IMR-90 (cell line): ENCODE results near the gene RBKS. TPM values are rescaled to one million over a fixed set of nuclear protein-coding genes. Genes with fewer than 3 reads are reported as not detected.
A peak's percentile ranks its signal among the peaks of the same experiment; 100 is the strongest.

ENCODE experiments used
- ATAC-seq: fragments of 200-7000 bp; cut with Tn5 transposase; 2 replicates; pipeline ENCODE4 v1.9.1; 2020; ENCODE audit warnings: low read depth, mild to moderate bottlenecking, moderate library complexity
- BruUV-seq: library from RNA; stranded (reverse); fragments of 400-500 nt; replicated peaks from 2 replicates; lab custom pipeline; 2021; lab: Mats Ljungman, UMichigan
- CTCF ChIA-PET: fragments of 300-600 bp; formaldehyde crosslinking; extraction: SDS; loops from one replicate; lab custom pipeline; 2021; ENCODE audit warnings: antibody characterized with exemption; lab: Yijun Ruan, JAX
- POLR2A ChIA-PET: fragments of 300-600 bp; sonication (Branson Sonifier 250); formaldehyde crosslinking; loops from one replicate; lab custom pipeline; 2022; ENCODE audit warnings: antibody characterized with exemption; ENCODE audit not compliant: unreplicated experiment; lab: Charles Lee
- DNase-seq: peaks from one replicate; pipeline ENCODE4 v3.0.0; 2013
- H2AFZ ChIP-seq: replicated peaks from 2 replicates; pipeline ENCODE3; 2013; ENCODE audit warnings: low read length, mild to moderate bottlenecking; ENCODE audit not compliant: poor library complexity
- H2AK5ac ChIP-seq: 2 replicates; pipeline ENCODE4 v1.6.1; 2013; ENCODE audit warnings: low read depth, low read length, inconsistent platforms
- H2AK9ac ChIP-seq: replicated peaks from 2 replicates; pipeline ENCODE3; 2013; ENCODE audit warnings: mild to moderate bottlenecking, low read depth, low read length, moderate library complexity; ENCODE audit not compliant: poor library complexity
- H2BK120ac ChIP-seq: 2 replicates; pipeline ENCODE4 v1.6.1; 2013; ENCODE audit warnings: low read depth, low read length, inconsistent platforms
- H2BK15ac ChIP-seq: 3 replicates; pipeline ENCODE4 v1.6.1; 2013; ENCODE audit warnings: low read depth, low read length, inconsistent platforms
- H2BK20ac ChIP-seq: 2 replicates; pipeline ENCODE4 v1.6.1; 2013; ENCODE audit warnings: low read depth, mild to moderate bottlenecking, inconsistent platforms, low read length, moderate library complexity
- H2BK5ac ChIP-seq: 2 replicates; pipeline ENCODE4 v1.6.1; 2013; ENCODE audit warnings: mild to moderate bottlenecking, low read depth, low read length, inconsistent platforms; ENCODE audit not compliant: poor library complexity, severe bottlenecking
- H3K14ac ChIP-seq: replicated peaks from 2 replicates; pipeline ENCODE4 v1.6.1; 2013; ENCODE audit warnings: low read depth, low read length, inconsistent platforms
- H3K18ac ChIP-seq: 2 replicates; pipeline ENCODE4 v1.6.1; 2013; ENCODE audit warnings: low read depth, low read length, control low read depth
- H3K23ac ChIP-seq: 2 replicates; pipeline ENCODE4 v1.6.1; 2013; ENCODE audit warnings: low read depth, low read length, inconsistent platforms
- H3K27ac ChIP-seq: 2 replicates; pipeline ENCODE4 v1.5.1; 2013; ENCODE audit warnings: mild to moderate bottlenecking, control low read depth, low read length; ENCODE audit not compliant: insufficient read depth
- H3K27me3 ChIP-seq: 2 replicates; pipeline ENCODE4 v1.6.1; 2013; ENCODE audit warnings: low read length; ENCODE audit not compliant: control insufficient read depth, insufficient read depth
- H3K36me3 ChIP-seq: 2 replicates; pipeline ENCODE4 v1.6.1; 2013; ENCODE audit warnings: low read length, mixed read lengths; ENCODE audit not compliant: control insufficient read depth, insufficient read depth
- H3K4ac ChIP-seq: 2 replicates; pipeline ENCODE4 v1.6.1; 2013; ENCODE audit warnings: low read depth, low read length, inconsistent platforms
- H3K4me1 ChIP-seq: 2 replicates; pipeline ENCODE4 v1.6.1; 2013; ENCODE audit warnings: low read length, mixed read lengths; ENCODE audit not compliant: control insufficient read depth, insufficient read depth
- H3K4me2 ChIP-seq: 2 replicates; pipeline ENCODE4 v1.6.1; 2013; ENCODE audit warnings: low read depth, mild to moderate bottlenecking, control low read depth, low read length, moderate library complexity
- H3K4me3 ChIP-seq: 2 replicates; pipeline ENCODE4 v1.5.1; 2013; ENCODE audit warnings: low read depth, mild to moderate bottlenecking, control low read depth, low read length, moderate library complexity; ENCODE audit not compliant: insufficient read depth
- H3K56ac ChIP-seq: 2 replicates; pipeline ENCODE4 v1.6.1; 2013; ENCODE audit warnings: low read length, inconsistent platforms; ENCODE audit not compliant: insufficient read depth; ENCODE audit errors: extremely low read depth
- H3K79me1 ChIP-seq, 2 experiments: 2 replicates each; pipeline ENCODE4 v1.6.1; 2013; ENCODE audit warnings: low read length in 2 of 2, inconsistent platforms in 1 of 2, low read depth in 1 of 2
- H3K9ac ChIP-seq: 2 replicates; pipeline ENCODE4 v1.6.1; 2013; ENCODE audit warnings: low read depth, low read length, control low read depth
- H3K9me1 ChIP-seq: 2 replicates; pipeline ENCODE4 v1.6.1; 2013; ENCODE audit warnings: low read length, inconsistent platforms; ENCODE audit not compliant: insufficient read depth
- H3K9me3 ChIP-seq: 2 replicates; pipeline ENCODE4 v1.6.1; 2013; ENCODE audit warnings: low read length; ENCODE audit not compliant: control insufficient read depth, insufficient read depth
- H4K20me1 ChIP-seq: 2 replicates; pipeline ENCODE4 v1.6.1; 2013; ENCODE audit warnings: low read length, inconsistent platforms; ENCODE audit not compliant: insufficient read depth
- H4K5ac ChIP-seq: 2 replicates; pipeline ENCODE4 v1.6.1; 2013; ENCODE audit warnings: mild to moderate bottlenecking, low read depth, low read length, control low read depth
- H4K8ac ChIP-seq, 2 experiments: 2 replicates each; pipeline ENCODE4 v1.6.1; 2013; ENCODE audit warnings: low read depth in 2 of 2, low read length in 2 of 2, control low read depth in 1 of 2, inconsistent platforms in 1 of 2
- H4K91ac ChIP-seq: 2 replicates; pipeline ENCODE4 v1.6.1; 2013; ENCODE audit warnings: low read depth, low read length, inconsistent platforms; ENCODE audit not compliant: insufficient read depth
- CHD1 ChIP-seq: IDR thresholded peaks from 2 replicates; pipeline ENCODE4 v1.6.1; 2012; ENCODE audit warnings: low read depth, low read length, improper control_type of control experiment
- CTCF ChIP-seq: conservative IDR thresholded peaks from 2 replicates; pipeline ENCODE4 v1.5.1; 2012; ENCODE audit warnings: mild to moderate bottlenecking, low read depth, low read length, improper control_type of control experiment
- RAD21 ChIP-seq: IDR thresholded peaks from 2 replicates; pipeline ENCODE4 v1.6.1; 2012; ENCODE audit warnings: low read length, improper control_type of control experiment
- SMC3 ChIP-seq: fragments of 150-350 bp; IDR thresholded peaks from 2 replicates; pipeline ENCODE4 v1.6.1; 2016; ENCODE audit warnings: low read depth, mild to moderate bottlenecking, antibody characterized with exemption, low read length, moderate library complexity
- WGBS, 2 experiments: methylation state at CpG; one replicate each; pipeline versions ENCODE4 v1.1.5 to v1.1.7; 2013; ENCODE audit warnings: missing lambda C conversion rate in 2 of 2; ENCODE audit not compliant: insufficient read length in 1 of 2; ENCODE audit errors: extremely low coverage in 2 of 2; 5-methylcytosine and 5-hydroxymethylcytosine counted together
- dilution Hi-C: fragments of 300-500 bp; cut with HindIII; formaldehyde crosslinking; loops from one replicate; pipeline ENCODE4 v1.14.3; 2018; ENCODE audit warnings: low sequenced_read_pairs; ENCODE audit not compliant: unreplicated experiment
- in situ Hi-C: fragments of 300-500 bp; cut with MboI; formaldehyde crosslinking; loops from 3 replicates; pipeline ENCODE4 v1.14.3; 2019; ENCODE audit warnings: low sequenced_read_pairs, inconsistent platforms, mixed read lengths
- intact Hi-C: fragments of 100-400 bp; cut with micrococcal nuclease; formaldehyde crosslinking; loops from 2 replicates; pipeline ENCODE4 v1.10.0; 2022
- polyA plus RNA-seq, 3 experiments: library from polyadenylated mRNA; depleted of rRNA; stranded (reverse); fragments of >200 nt; gene quantifications; 2 replicates each; pipeline ENCODE4 v1.2.3, GENCODE V29; 2012; ENCODE audit warnings: low replicate concordance in 1 of 3
- total RNA-seq: library from RNA; depleted of rRNA; stranded (reverse); fragments of >200 nt; gene quantifications from 2 replicates; pipeline ENCODE4 v1.2.3, GENCODE V29; 2012

Gene RBKS
- total and polyA plus RNA-seq, 2 of the 4 experiments (the other 2 are of a cell fraction), result 1.1 to 1.4 TPM

DNA sequence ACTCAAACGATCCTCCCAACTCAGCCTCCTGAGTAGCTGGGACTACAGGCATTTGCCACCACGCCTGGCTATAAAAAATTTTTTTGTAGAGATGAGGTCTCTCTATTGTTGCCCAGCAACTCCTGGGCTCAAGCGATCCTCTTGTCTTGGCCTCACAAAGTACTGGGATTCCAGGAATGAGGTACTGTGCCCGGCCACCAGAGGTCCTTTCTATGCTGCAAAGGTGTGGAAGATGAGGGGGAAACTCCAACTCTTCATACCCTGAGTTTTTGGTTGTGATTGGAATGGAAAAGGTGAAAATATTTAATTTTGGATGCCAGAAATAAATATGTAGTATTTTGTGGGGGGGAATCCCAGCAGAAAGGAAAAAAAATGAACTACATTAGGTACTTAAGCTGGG is 82.7 kb downstream of the RBKS start:
- H3K4ac ChIP-seq, result no peak overlapping the region
- no peak overlapping the region for H4K5ac ChIP-seq
- no peaks in the 10 kb centered on the region for H3K9me3 ChIP-seq
- no peaks in the 10 kb centered on the region for H3K36me3 ChIP-seq
- intact Hi-C loops, result no loop called here
- H2BK15ac ChIP-seq, result no peak overlapping the region
- H4K20me1 ChIP-seq, result no peaks in the 10 kb centered on the region
- no peak overlapping the region for H3K4me3 ChIP-seq
- H2BK20ac ChIP-seq, result no peak overlapping the region
- no TSS peak for BruUV-seq
- TF ChIP-seq CTCF (peak; percentile 47), RAD21 (peak; percentile 57), SMC3 (peak; percentile 49), CHD1 (no peak)
- in situ Hi-C loops, result no loop called here
- H2BK120ac ChIP-seq, result no peak overlapping the region
- H3K79me1 ChIP-seq, result peaks cover 0 to 18% of the 10 kb centered on the region in 2 experiments; a peak in 2 of 4 replicates
- H3K18ac ChIP-seq, result no peak overlapping the region
- no peak overlapping the region for H2AK9ac ChIP-seq
- no peak overlapping the region for H2BK5ac ChIP-seq
- H3K4me1 ChIP-seq, result peaks cover 13% of the 10 kb centered on the region
- no peak overlapping the region for H3K9ac ChIP-seq
- peaks cover 17% of the 10 kb centered on the region; the same call in 1 of the 2 replicates for H3K9me1 ChIP-seq
- H4K8ac ChIP-seq, result no peak overlapping the region
- H3K4me2 ChIP-seq, result no peak overlapping the region
- ChIA-PET POLR2A (no interaction called here), CTCF (interaction anchor here (1.0 kb wide), 1 partner anchor 68 kb away, joined by 3 read pairs; no protein-coding TSS in a partner anchor)
- no CpG with 5 or more reads among the region's 4 CpGs for WGBS, 2 experiments
- no peak overlapping the region for H2AK5ac ChIP-seq
- H3K14ac ChIP-seq, result no peak overlapping the region
- no peaks in the 10 kb centered on the region for H3K27me3 ChIP-seq
- no peak overlapping the region for H2AFZ ChIP-seq
- no peak overlapping the region for H3K56ac ChIP-seq
- H3K23ac ChIP-seq, result no peak overlapping the region
- no peak for ATAC-seq
- H3K27ac ChIP-seq, result no peak overlapping the region
- no peak overlapping the region; the same call in 1 of the 2 replicates for H4K91ac ChIP-seq
- dilution Hi-C loops, result no loop called here
- DNase-seq, result peak; percentile 34
